Measurements from ENCODE around the gene SERPINA12. TPM values are rescaled to one million over a fixed set of nuclear protein-coding genes. Genes with fewer than 3 reads are reported as not detected.

The SERPINA12 gene
- total RNA-seq, 1 donor: not detected

DNA sequence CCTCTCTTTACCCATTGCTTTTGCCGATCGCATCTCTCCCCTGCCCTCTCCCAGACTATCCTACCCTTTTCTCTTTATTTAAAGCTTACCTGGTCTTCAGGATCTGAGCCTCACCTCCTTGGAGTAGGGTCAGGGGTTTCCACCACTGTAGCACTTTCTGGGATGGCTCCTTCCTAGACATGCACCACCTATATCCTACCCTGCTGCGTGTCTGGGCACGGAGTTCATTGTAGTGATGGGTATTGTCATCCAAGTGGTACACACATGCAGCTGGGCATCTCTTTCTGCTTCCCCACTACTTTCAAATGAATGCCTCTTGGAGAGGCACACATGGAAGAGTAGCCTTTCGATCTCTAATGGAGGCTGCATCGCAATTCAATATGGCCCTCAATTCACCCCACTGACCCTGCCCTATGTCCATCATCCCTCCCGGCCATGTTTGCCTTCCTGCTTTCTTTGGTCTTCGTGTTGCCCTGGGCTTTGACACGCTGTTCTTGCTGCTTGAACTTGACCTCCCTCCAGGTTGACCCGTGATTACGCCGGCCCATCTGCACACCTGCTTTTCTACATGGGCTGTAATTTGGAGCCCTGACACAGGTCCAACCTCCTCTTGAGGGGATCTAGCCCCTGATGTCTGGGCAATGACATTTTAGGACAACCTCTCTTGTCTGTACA is 67.6 kb downstream of the SERPINA12 start:
- H3K36me3 ChIP-seq (ENCODE audit: insufficient read depth, low read length): no peaks in the 10 kb centered on the region
- H3K27me3 ChIP-seq (ENCODE audit: insufficient read depth, low read length): no peaks in the 10 kb centered on the region
- no peaks in the 10 kb centered on the region for H3K4me1 ChIP-seq (ENCODE audit: insufficient read depth, low read length)
- H3K4me2 ChIP-seq (ENCODE audit: insufficient read depth, low read length): no peak overlapping the region
- no peak overlapping the region for H2AFZ ChIP-seq (ENCODE audit: low read length)
- no peaks in the 10 kb centered on the region for H3K9me3 ChIP-seq (ENCODE audit: low read depth, low read length)
- no peak overlapping the region for H3K27ac ChIP-seq (ENCODE audit: low read depth, low read length)
- no peak for DNase-seq (ENCODE audit: insufficient read length, low spot score, missing footprints)
- H3K4me3 ChIP-seq (ENCODE audit: insufficient read depth, low read length): no peak overlapping the region
- TF ChIP-seq, protein P1, sequence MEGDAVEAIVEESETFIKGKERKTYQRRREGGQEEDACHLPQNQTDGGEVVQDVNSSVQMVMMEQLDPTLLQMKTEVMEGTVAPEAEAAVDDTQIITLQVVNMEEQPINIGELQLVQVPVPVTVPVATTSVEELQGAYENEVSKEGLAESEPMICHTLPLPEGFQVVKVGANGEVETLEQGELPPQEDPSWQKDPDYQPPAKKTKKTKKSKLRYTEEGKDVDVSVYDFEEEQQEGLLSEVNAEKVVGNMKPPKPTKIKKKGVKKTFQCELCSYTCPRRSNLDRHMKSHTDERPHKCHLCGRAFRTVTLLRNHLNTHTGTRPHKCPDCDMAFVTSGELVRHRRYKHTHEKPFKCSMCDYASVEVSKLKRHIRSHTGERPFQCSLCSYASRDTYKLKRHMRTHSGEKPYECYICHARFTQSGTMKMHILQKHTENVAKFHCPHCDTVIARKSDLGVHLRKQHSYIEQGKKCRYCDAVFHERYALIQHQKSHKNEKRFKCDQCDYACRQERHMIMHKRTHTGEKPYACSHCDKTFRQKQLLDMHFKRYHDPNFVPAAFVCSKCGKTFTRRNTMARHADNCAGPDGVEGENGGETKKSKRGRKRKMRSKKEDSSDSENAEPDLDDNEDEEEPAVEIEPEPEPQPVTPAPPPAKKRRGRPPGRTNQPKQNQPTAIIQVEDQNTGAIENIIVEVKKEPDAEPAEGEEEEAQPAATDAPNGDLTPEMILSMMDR (IDR thresholded peaks at IDR 0.05; ENCODE audit: extremely low read depth, low read depth, low read length): no peak
- H4K20me1 ChIP-seq (ENCODE audit: insufficient read depth, low read length): no peaks in the 10 kb centered on the region
- no peaks in the 10 kb centered on the region for H3K79me2 ChIP-seq (ENCODE audit: insufficient read depth, low read length)

GRCh38 chr14:94441130-94441529 is 68.1 kb downstream of the SERPINA12 start:
- TF ChIP-seq, protein P1 (IDR thresholded peaks at IDR 0.05; ENCODE audit: extremely low read depth, low read depth, low read length): no peak
- no peaks in the 10 kb centered on the region for H3K4me1 ChIP-seq (ENCODE audit: insufficient read depth, low read length)
- no peaks in the 10 kb centered on the region for H3K27me3 ChIP-seq (ENCODE audit: insufficient read depth, low read length)
- H3K9me3 ChIP-seq (ENCODE audit: low read depth, low read length): no peaks in the 10 kb centered on the region
- H3K4me3 ChIP-seq (ENCODE audit: insufficient read depth, low read length): no peak overlapping the region
- no peaks in the 10 kb centered on the region for H3K36me3 ChIP-seq (ENCODE audit: insufficient read depth, low read length)
- no peaks in the 10 kb centered on the region for H3K79me2 ChIP-seq (ENCODE audit: insufficient read depth, low read length)
- DNase-seq (ENCODE audit: insufficient read length, low spot score, missing footprints): no peak
- H2AFZ ChIP-seq (ENCODE audit: low read length): no peak overlapping the region
- no peak overlapping the region for H3K4me2 ChIP-seq (ENCODE audit: insufficient read depth, low read length)
- H4K20me1 ChIP-seq (ENCODE audit: insufficient read depth, low read length): no peaks in the 10 kb centered on the region
- no peak overlapping the region for H3K27ac ChIP-seq (ENCODE audit: low read depth, low read length)

- peak; percentile 50 for DNase-seq (ENCODE audit: insufficient read length, low spot score, missing footprints)
- no peak overlapping the region for H3K4me3 ChIP-seq (ENCODE audit: insufficient read depth, low read length)
- no peaks in the 10 kb centered on the region for H3K27me3 ChIP-seq (ENCODE audit: insufficient read depth, low read length)
- no peaks in the 10 kb centered on the region for H3K79me2 ChIP-seq (ENCODE audit: insufficient read depth, low read length)
- no peaks in the 10 kb centered on the region for H3K9me3 ChIP-seq (ENCODE audit: low read depth, low read length)
- TF ChIP-seq, protein P1 (IDR thresholded peaks at IDR 0.05; ENCODE audit: extremely low read depth, low read depth, low read length): no peak
- no peak overlapping the region for H2AFZ ChIP-seq (ENCODE audit: low read length)
- H4K20me1 ChIP-seq (ENCODE audit: insufficient read depth, low read length): no peaks in the 10 kb centered on the region
- H3K36me3 ChIP-seq (ENCODE audit: insufficient read depth, low read length): no peaks in the 10 kb centered on the region
- no peak overlapping the region for H3K27ac ChIP-seq (ENCODE audit: low read depth, low read length)
- no peaks in the 10 kb centered on the region for H3K4me1 ChIP-seq (ENCODE audit: insufficient read depth, low read length)
- no peak overlapping the region for H3K4me2 ChIP-seq (ENCODE audit: insufficient read depth, low read length)
Measured at GRCh38 chr14:94439453-94440057, 69.7 kb downstream of the SERPINA12 start.

Other genes starting within 250 kb of the SERPINA12 start
- not detected in 2 replicates for gene SERPINA10, start 216.2 kb downstream of the SERPINA12 start, total RNA-seq
- gene SERPINA6, start 186.1 kb downstream of the SERPINA12 start, total RNA-seq: not detected in 2 replicates
- gene SERPINA2, start 142.8 kb downstream of the SERPINA12 start, total RNA-seq: not detected in 2 replicates
- 0.29 and 1.4 TPM in 2 replicates for gene SERPINA1, start 120.9 kb downstream of the SERPINA12 start, total RNA-seq
- not detected in 2 replicates for gene SERPINA11, start 56.7 kb downstream of the SERPINA12 start, total RNA-seq
- under 0.01 and 0.29 TPM in 2 replicates for gene SERPINA9, start 33.3 kb downstream of the SERPINA12 start, total RNA-seq
- not detected in 2 replicates for gene SERPINA4, start 52.0 kb upstream of the SERPINA12 start, total RNA-seq
- gene SERPINA5, start 72.0 kb upstream of the SERPINA12 start, total RNA-seq: 0.36 and 0.59 TPM in 2 replicates
- 2.7 and 5.1 TPM in 2 replicates for gene SERPINA3, start 102.9 kb upstream of the SERPINA12 start, total RNA-seq